Activated B cell treated with CpG ODN at 0.5 μM for 24 hours (primary cell): ENCODE results near the gene CDK4. TPM values are rescaled to one million over a fixed set of nuclear protein-coding genes. Genes with fewer than 3 reads are reported as not detected.
A peak's percentile ranks its signal among the peaks of the same experiment; 100 is the strongest.

ENCODE experiments used
- ATAC-seq: fragments of 200-7000 bp; cut with Tn5 transposase; one replicate; pipeline ENCODE4 v1.10.0; 2021; ENCODE audit warnings: low read depth, mild to moderate bottlenecking, moderate library complexity
- CTCF ChIA-PET: fragments of 350-600 bp; sonication (Branson Sonifier 250); formaldehyde crosslinking; loops from one replicate; lab custom pipeline; 2021; ENCODE audit warnings: antibody characterized with exemption; lab: Charles Lee
- POLR2A ChIA-PET: fragments of 350-600 bp; sonication (Branson Sonifier 250); formaldehyde crosslinking; loops from one replicate; lab custom pipeline; 2021; ENCODE audit warnings: antibody characterized with exemption; lab: Charles Lee
- DNase-seq: peaks from one replicate; pipeline ENCODE4 v3.0.0; 2022
- H3K27ac Mint-ChIP-seq: one replicate; pipeline ENCODE4 v1.8.0; 2020; ENCODE audit warnings: mixed read lengths
- H3K27me3 Mint-ChIP-seq: one replicate; pipeline ENCODE4 v1.8.0; 2021; ENCODE audit warnings: mixed read lengths
- H3K36me3 Mint-ChIP-seq: one replicate; pipeline ENCODE4 v1.8.0; 2021; ENCODE audit warnings: low read depth, mixed read lengths
- H3K4me1 Mint-ChIP-seq: one replicate; pipeline ENCODE4 v1.8.0; 2021; ENCODE audit warnings: mixed read lengths
- H3K4me3 Mint-ChIP-seq: one replicate; pipeline ENCODE4 v1.8.0; 2020; ENCODE audit warnings: mild to moderate bottlenecking, mixed read lengths
- H3K9me3 Mint-ChIP-seq: one replicate; pipeline ENCODE4 v1.8.0; 2020; ENCODE audit warnings: mixed read lengths
- intact Hi-C: fragments of 100-400 bp; cut with micrococcal nuclease; formaldehyde crosslinking; loops from one replicate; pipeline ENCODE4 v1.15.1; 2024
- total RNA-seq: library from RNA; stranded (reverse); gene quantifications from 2 replicates; pipeline ENCODE4 v1.2.3, GENCODE V29; 2022
- TF ChIP-seq, protein P1 (sequence below): fragments of 200-600 bp; IDR thresholded peaks from one replicate; pipeline ENCODE4 v1.8.0; 2022; ENCODE audit warnings: antibody characterized with exemption, mild to moderate bottlenecking

CDK4 gene
- total RNA-seq, 1 donor from 2014 or later: 95.7 TPM

GRCh38 chr12:57782243-57782607 lies 30.1 kb upstream of the CDK4 start:
- Mint-ChIP-seq H3K27me3 (no peaks in the 10 kb centered on the region), H3K4me1 (peaks cover 22% of the 10 kb centered on the region), H3K9me3 (no peaks in the 10 kb centered on the region), H3K36me3 (peaks cover 28% of the 10 kb centered on the region), H3K27ac (peak overlapping the region; percentile 97), H3K4me3 (peak overlapping the region; percentile 99)
- intact Hi-C loops: loop anchor here (1.0 to 2.0 kb wide), 6 partner anchors 10 to 123 kb away; partner anchors contain the start of genes CDK4, EEF1AKMT3 and METTL1
- ChIA-PET POLR2A (interaction anchor here (1.2 to 2.4 kb wide), 3 partner anchors 10 to 114 kb away, joined by 5 to 11 read pairs (median 11); partner anchors contain the start of genes EEF1AKMT3 and METTL1), CTCF (interaction anchor here (1.0 to 2.7 kb wide), 3 partner anchors 21 to 26 kb away, joined by 5 to 16 read pairs (median 9); no protein-coding TSS in a partner anchor)
- DNase-seq (no peak), ATAC-seq (no peak)
- TF ChIP-seq, protein P1, sequence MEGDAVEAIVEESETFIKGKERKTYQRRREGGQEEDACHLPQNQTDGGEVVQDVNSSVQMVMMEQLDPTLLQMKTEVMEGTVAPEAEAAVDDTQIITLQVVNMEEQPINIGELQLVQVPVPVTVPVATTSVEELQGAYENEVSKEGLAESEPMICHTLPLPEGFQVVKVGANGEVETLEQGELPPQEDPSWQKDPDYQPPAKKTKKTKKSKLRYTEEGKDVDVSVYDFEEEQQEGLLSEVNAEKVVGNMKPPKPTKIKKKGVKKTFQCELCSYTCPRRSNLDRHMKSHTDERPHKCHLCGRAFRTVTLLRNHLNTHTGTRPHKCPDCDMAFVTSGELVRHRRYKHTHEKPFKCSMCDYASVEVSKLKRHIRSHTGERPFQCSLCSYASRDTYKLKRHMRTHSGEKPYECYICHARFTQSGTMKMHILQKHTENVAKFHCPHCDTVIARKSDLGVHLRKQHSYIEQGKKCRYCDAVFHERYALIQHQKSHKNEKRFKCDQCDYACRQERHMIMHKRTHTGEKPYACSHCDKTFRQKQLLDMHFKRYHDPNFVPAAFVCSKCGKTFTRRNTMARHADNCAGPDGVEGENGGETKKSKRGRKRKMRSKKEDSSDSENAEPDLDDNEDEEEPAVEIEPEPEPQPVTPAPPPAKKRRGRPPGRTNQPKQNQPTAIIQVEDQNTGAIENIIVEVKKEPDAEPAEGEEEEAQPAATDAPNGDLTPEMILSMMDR: no peak

DNA sequence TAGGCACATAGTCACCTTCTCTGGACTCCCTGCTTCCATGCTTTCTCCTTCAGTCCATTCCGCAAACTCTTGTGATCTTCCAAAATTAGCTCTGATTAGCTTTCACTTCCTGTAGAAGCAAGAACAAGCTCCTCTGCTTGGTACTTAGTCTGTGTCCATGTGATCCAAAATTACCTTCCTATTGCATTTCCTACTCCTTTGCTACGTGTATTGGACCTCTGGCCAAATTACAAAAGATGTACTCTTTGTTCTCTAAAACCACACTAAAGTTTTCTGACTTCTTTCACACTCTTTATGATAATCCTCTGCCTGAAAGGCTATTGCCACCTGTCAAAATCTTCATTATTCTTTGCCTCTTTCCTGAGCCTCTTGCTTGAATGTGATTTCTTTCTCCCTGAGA lies 29.7 kb upstream of the CDK4 start:
- CTCF ChIA-PET: interaction anchor here (0.9 to 1.3 kb wide), 3 partner anchors 20 to 124 kb away, joined by 3 to 9 read pairs (median 5); no protein-coding TSS in a partner anchor
- Mint-ChIP-seq H3K36me3 (peaks cover 24% of the 10 kb centered on the region), H3K27me3 (no peaks in the 10 kb centered on the region), H3K9me3 (no peaks in the 10 kb centered on the region), H3K4me3 (no peak overlapping the region), H3K4me1 (peaks cover 22% of the 10 kb centered on the region), H3K27ac (no peak overlapping the region)
- DNase-seq (no peak), ATAC-seq (no peak)
- TF ChIP-seq, protein P1: no peak
- POLR2A ChIA-PET: interaction anchor here (2.3 kb wide), 1 partner anchor 10 kb away, joined by 11 read pairs; the partner anchor contains the start of genes EEF1AKMT3 and METTL1
- intact Hi-C loops: loop anchor here (1.0 to 2.0 kb wide), 6 partner anchors 10 to 124 kb away; partner anchors contain the start of genes CDK4, EEF1AKMT3 and METTL1

DNA sequence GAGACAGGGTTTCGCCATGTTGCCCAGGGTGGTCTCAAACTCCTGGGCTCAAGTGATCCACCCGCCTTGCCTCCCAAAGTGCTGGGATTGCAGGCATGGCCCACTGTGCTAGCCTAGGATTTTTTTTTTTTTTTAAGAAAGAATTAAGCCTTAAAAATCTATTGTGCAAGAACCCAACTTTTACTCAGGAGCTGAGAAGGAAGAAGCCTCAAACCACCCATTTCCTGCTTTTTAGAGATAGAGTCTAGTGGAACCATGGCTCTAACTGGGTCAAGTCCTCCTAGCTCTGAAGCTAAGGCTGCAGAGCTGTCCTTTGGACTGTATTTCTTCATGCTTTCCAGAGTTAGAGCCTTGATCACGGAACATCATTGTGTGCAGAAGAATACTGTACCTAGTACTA lies 29.1 kb upstream of the CDK4 start:
- ChIA-PET POLR2A (interaction anchor here (2.3 kb wide), 1 partner anchor 9 kb away, joined by 11 read pairs; the partner anchor contains the start of genes EEF1AKMT3 and METTL1), CTCF (interaction anchor here (0.9 to 1.3 kb wide), 3 partner anchors 19 to 124 kb away, joined by 3 to 9 read pairs (median 5); no protein-coding TSS in a partner anchor)
- no peak for DNase-seq
- no peaks in the 10 kb centered on the region for H3K9me3 Mint-ChIP-seq
- no peak overlapping the region for H3K27ac Mint-ChIP-seq
- TF ChIP-seq, protein P1: no peak
- no peaks in the 10 kb centered on the region for H3K27me3 Mint-ChIP-seq
- peaks cover 18% of the 10 kb centered on the region for H3K36me3 Mint-ChIP-seq
- ATAC-seq: no peak
- H3K4me1 Mint-ChIP-seq: peaks cover 22% of the 10 kb centered on the region
- H3K4me3 Mint-ChIP-seq: no peak overlapping the region
- intact Hi-C loops: no loop called here

- POLR2A ChIA-PET: interaction anchor here (2.3 kb wide), 1 partner anchor 8 kb away, joined by 11 read pairs; the partner anchor contains the start of genes EEF1AKMT3 and METTL1
- Mint-ChIP-seq H3K4me1 (peaks cover 20% of the 10 kb centered on the region), H3K9me3 (no peaks in the 10 kb centered on the region), H3K27me3 (no peaks in the 10 kb centered on the region), H3K27ac (no peak overlapping the region), H3K36me3 (peaks cover 12% of the 10 kb centered on the region), H3K4me3 (no peak overlapping the region)
- DNase-seq (no peak), ATAC-seq (no peak)
- CTCF ChIA-PET: no interaction called here
- intact Hi-C loops: no loop called here
- TF ChIP-seq, protein P1: no peak
Observed at GRCh38 chr12:57780284-57780897, 28.3 kb upstream of the CDK4 start.

DNA sequence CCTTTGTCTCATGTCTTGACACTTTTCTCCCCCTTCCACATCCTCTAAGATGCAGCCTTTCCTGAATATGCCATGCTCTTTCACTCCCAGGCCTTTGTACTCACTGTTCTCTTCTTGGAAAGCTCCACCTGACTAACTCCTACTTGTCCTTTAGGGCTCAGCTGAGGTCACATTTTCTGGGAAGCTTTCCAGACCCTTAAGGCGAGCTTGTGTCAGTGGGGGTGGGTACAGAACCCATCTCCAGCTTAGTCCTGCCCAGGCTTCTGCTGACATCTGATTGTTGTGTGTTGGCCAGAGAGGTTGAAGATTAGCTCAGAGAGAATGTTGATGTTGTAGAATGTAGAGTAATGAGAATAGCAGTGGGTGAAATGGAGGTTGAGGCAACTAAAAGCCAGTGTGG lies 27.6 kb upstream of the CDK4 start:
- H3K4me1 Mint-ChIP-seq: peaks cover 20% of the 10 kb centered on the region
- ChIA-PET POLR2A (no interaction called here), CTCF (no interaction called here)
- no peak overlapping the region for H3K27ac Mint-ChIP-seq
- peaks cover 10% of the 10 kb centered on the region for H3K36me3 Mint-ChIP-seq
- no peak overlapping the region for H3K4me3 Mint-ChIP-seq
- intact Hi-C loops: no loop called here
- DNase-seq (no peak), ATAC-seq (no peak)
- TF ChIP-seq, protein P1: no peak
- H3K27me3 Mint-ChIP-seq: no peaks in the 10 kb centered on the region
- H3K9me3 Mint-ChIP-seq: no peaks in the 10 kb centered on the region
